Peyer's patch (tissue), 4 donors: ENCODE measurements around the gene SLC6A1. TPM values are rescaled to one million over a fixed set of nuclear protein-coding genes. Genes with fewer than 3 reads are reported as not detected.

Source experiments
- DNase-seq, 3 donors: peaks; one replicate each; pipeline ENCODE4 v3.0.0-alpha.2; 2017 to 2019
- H3K27ac ChIP-seq, 4 donors: fragments of 200-600 bp; sonication (generic); one replicate each; pipeline ENCODE4 v1.5.1; 2016 to 2019
- H3K27me3 ChIP-seq, 2 donors: fragments of 200-600 bp; sonication (generic); one replicate each; pipeline ENCODE4 v1.5.1; 2019
- H3K36me3 ChIP-seq, 3 donors: fragments of 200-600 bp; sonication (generic); one replicate each; pipeline ENCODE4 v1.5.1; 2016 to 2019
- H3K4me1 ChIP-seq, 4 donors: fragments of 200-600 bp; sonication (generic); one replicate each; pipeline ENCODE4 v1.5.1; 2016 to 2019
- H3K4me3 ChIP-seq, 4 donors: fragments of 200-600 bp; sonication (generic); 1 replicate in 3 of 4; 2 replicates in 1 of 4; pipeline ENCODE4 v1.5.1; 2016 to 2019; ENCODE audit warnings: mild to moderate bottlenecking in 1 of 4
- H3K9me3 ChIP-seq, 4 donors: fragments of 200-600 bp; sonication (generic); one replicate each; pipeline ENCODE4 v1.5.1; 2016 to 2019; ENCODE audit warnings: mild to moderate bottlenecking in 1 of 4
- POLR2A ChIP-seq, 2 donors: fragments of 450-650 bp; IDR thresholded peaks; one replicate each; pipeline ENCODE4 v1.5.1; 2017; ENCODE audit warnings: antibody characterized with exemption in 2 of 2, mild to moderate bottlenecking in 2 of 2, moderate library complexity in 2 of 2
- total RNA-seq, 4 donors: library from RNA; depleted of rRNA; stranded (reverse); fragments of >200 nt; gene quantifications; one replicate each; pipeline ENCODE4 v1.1.0, GENCODE V29; 2016
- TF ChIP-seq, protein P1 (sequence below), 6 experiments: fragments of 450-650 bp in 4 of 6; fragments of 200-600 bp in 2 of 6; sonication (generic) in 1 of 6; IDR thresholded peaks; one replicate each; pipeline ENCODE4 v1.5.1; 2017 to 2019; ENCODE audit warnings: antibody characterized with exemption in 6 of 6, mild to moderate bottlenecking in 3 of 6, moderate library complexity in 1 of 6

The SLC6A1 gene
- total RNA-seq, 4 donors from 2014 or later, result 0.27 to 5.0 (median 0.38) TPM; not detected in 1

DNA sequence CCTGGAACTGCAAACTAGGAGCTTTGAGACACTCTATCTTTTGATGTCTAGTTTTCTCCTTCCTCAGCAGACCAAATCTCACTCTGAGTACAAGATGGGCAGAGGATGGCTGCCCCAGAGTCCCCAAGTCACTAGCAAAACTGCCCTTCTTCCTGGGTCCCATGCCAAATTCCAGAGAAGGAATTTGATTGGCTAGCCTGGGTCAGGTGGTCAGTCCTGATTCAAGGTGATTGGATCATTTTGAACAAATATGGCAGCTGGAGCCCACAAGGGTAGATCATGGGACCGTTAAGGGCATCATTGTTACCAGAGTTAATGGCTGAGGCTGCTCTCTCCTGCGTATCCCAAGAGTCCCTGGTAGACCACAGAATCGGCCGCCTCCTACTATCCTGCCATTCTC, 21.7 kb downstream of the SLC6A1 start:
- peak in 1 of 3 donors; percentile 7 for DNase-seq
- Histone ChIP-seq H3K27ac (no peak overlapping the region), H3K9me3 (no peaks in the 10 kb centered on the region), H3K27me3 (no peaks in the 10 kb centered on the region), H3K36me3 (no peaks in the 10 kb centered on the region), H3K4me3 (no peak overlapping the region), H3K4me1 (no peaks in the 10 kb centered on the region)
- TF ChIP-seq, protein P1, sequence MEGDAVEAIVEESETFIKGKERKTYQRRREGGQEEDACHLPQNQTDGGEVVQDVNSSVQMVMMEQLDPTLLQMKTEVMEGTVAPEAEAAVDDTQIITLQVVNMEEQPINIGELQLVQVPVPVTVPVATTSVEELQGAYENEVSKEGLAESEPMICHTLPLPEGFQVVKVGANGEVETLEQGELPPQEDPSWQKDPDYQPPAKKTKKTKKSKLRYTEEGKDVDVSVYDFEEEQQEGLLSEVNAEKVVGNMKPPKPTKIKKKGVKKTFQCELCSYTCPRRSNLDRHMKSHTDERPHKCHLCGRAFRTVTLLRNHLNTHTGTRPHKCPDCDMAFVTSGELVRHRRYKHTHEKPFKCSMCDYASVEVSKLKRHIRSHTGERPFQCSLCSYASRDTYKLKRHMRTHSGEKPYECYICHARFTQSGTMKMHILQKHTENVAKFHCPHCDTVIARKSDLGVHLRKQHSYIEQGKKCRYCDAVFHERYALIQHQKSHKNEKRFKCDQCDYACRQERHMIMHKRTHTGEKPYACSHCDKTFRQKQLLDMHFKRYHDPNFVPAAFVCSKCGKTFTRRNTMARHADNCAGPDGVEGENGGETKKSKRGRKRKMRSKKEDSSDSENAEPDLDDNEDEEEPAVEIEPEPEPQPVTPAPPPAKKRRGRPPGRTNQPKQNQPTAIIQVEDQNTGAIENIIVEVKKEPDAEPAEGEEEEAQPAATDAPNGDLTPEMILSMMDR (IDR thresholded peaks at IDR 0.05), result no peak
- no peak for TF ChIP-seq POLR2A (IDR thresholded peaks at IDR 0.05)

DNA sequence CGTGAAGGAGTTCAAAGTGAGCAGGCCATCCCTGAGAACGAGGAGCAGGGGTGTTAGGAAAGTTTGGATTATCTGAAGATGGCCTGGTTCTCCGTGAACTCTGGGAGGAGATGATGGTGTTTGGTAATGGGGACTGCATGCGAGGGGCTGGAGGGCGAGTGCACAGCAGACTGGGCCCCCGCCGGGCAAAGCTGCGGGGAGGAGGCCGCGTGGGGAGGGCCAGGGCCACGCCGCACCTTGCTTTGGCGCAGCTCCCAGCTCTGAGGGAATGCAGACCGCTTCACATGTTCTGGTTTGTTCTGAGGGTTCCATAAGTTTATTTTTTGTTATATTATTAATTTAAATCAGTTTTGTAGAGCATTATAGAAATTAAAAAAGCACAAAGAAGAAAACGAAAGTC, 22.2 kb downstream of the SLC6A1 start:
- TF ChIP-seq, protein P1 (IDR thresholded peaks at IDR 0.05), result no peak
- Histone ChIP-seq H3K36me3 (no peaks in the 10 kb centered on the region), H3K4me3 (no peak overlapping the region)

DNA sequence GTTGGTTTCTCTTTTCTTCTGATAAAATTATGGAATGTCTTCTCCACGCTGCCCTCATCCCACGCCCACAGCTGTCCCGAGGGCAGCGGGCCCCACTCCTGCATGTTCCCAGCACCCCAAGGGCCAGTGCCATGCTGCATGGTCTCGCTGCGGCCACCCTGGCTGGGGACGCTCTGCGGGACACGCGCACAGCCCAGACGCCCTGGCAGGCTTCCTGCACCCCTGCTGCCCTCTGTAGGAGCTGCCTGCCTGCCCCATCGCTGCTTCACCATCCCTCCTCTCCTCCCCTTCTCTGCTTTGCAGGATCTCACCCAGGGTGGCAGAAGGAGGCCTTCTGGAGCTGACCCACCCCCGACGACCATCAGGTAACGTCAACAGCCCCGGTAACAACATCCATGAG, 22.8 kb downstream of the SLC6A1 start:
- Histone ChIP-seq H3K27me3 (no peaks in the 10 kb centered on the region), H3K4me3 (no peak overlapping the region), H3K4me1 (no peaks in the 10 kb centered on the region), H3K9me3 (no peaks in the 10 kb centered on the region), H3K27ac (no peak overlapping the region), H3K36me3 (no peaks in the 10 kb centered on the region)
- no peak for TF ChIP-seq POLR2A (IDR thresholded peaks at IDR 0.05)
- TF ChIP-seq, protein P1 (IDR thresholded peaks at IDR 0.05), result no peak
- DNase-seq, result peak in 1 of 3 donors; percentile 16

More for the DNA sequence above, 22.2 kb downstream of the SLC6A1 start:
- peak in 1 of 3 donors; percentile 24 for DNase-seq
- Histone ChIP-seq H3K9me3 (no peaks in the 10 kb centered on the region), H3K27me3 (no peaks in the 10 kb centered on the region), H3K27ac (no peak overlapping the region), H3K4me1 (no peaks in the 10 kb centered on the region)

DNA sequence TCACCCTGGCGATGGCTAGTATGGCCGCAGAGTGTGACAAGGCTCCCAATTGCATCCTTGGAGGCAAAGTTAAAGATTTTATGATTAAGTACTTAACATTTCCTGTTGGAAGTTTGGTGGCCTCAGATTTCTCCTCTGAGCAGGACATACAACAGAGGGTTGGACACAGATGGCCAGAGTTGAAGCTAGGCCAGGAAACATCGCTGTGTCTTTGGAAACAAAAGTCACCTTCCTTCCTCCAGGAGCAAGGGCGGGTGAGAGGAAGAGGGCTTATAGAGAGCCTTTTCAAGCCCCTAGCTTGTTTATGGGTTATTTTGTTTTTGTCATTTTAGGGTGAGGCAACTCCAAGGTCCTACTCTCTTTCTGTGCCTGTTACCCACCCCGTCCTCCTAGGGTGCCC, 24.2 kb downstream of the SLC6A1 start:
- no peaks in the 10 kb centered on the region for H3K36me3 ChIP-seq
- H3K4me1 ChIP-seq, result no peaks in the 10 kb centered on the region
- H3K9me3 ChIP-seq, result no peaks in the 10 kb centered on the region
- H3K4me3 ChIP-seq, result no peak overlapping the region
- TF ChIP-seq, protein P1 (IDR thresholded peaks at IDR 0.05), result no peak
- TF ChIP-seq POLR2A (IDR thresholded peaks at IDR 0.05), result no peak
- H3K27me3 ChIP-seq, result no peaks in the 10 kb centered on the region
- no peak overlapping the region for H3K27ac ChIP-seq
- DNase-seq, result no peak

DNA sequence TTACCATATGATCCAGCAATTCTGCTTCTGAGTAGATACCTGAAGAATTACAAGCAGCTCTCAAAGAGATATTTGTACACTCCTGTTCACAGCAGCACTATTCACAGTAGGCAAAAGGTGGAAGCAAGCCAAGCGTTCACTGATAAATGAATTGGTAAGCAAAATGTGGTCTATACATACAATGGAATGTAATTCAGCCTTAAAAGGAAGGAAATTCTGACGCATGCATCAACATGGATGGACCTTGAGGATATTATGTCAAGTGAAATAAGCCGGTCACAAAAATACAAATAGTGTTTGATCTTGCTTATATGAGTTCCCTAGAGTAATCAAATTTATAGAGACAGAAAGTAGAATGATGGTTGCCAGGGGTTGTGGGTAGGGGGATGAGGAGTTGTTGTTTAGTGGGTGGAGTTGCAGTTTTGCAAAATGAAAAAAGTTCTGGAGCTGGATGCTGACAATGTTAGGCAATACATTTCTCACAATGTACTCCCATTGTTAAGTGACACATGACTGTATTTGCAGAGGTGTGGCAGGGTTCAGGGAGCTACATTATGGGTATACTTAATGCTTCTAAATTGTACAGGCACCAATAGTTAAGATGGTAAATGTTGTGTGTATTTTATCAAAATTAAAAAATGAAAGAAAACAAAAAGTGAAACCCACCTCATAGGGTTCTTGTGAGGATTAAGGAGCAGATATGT, 26.7 kb downstream of the SLC6A1 start:
- no peak overlapping the region for H3K27ac ChIP-seq
- no peaks in the 10 kb centered on the region for H3K4me1 ChIP-seq
- H3K27me3 ChIP-seq, result no peaks in the 10 kb centered on the region
- TF ChIP-seq, protein P1 (IDR thresholded peaks at IDR 0.05), result no peak
- TF ChIP-seq POLR2A (IDR thresholded peaks at IDR 0.05), result no peak
- no peak overlapping the region for H3K4me3 ChIP-seq
- no peaks in the 10 kb centered on the region for H3K9me3 ChIP-seq
- no peaks in the 10 kb centered on the region for H3K36me3 ChIP-seq
- DNase-seq, result no peak
